B cell (primary cell): ENCODE measurements around the gene COL19A1. TPM values are rescaled to one million over a fixed set of nuclear protein-coding genes. Genes with fewer than 3 reads are reported as not detected.

Experiments used
- ATAC-seq: fragments of 200-7000 bp; cut with Tn5 transposase; one replicate; pipeline ENCODE4 v1.10.0; 2021; ENCODE audit warnings: low read depth, mild to moderate bottlenecking, moderate number of reproducible peaks, moderate library complexity
- CTCF ChIA-PET: fragments of 350-600 bp; sonication (Branson Sonifier 250); formaldehyde crosslinking; loops from one replicate; lab custom pipeline; 2021; ENCODE audit warnings: antibody characterized with exemption, inconsistent platforms; lab: Charles Lee
- POLR2A ChIA-PET: fragments of 350-600 bp; sonication (Branson Sonifier 250); formaldehyde crosslinking; loops from one replicate; lab custom pipeline; 2021; ENCODE audit warnings: antibody characterized with exemption; lab: Charles Lee
- DNase-seq: peaks from one replicate; pipeline ENCODE4 v3.0.0; 2013
- H2AFZ ChIP-seq: 2 replicates; pipeline ENCODE4 v1.6.1; 2012; ENCODE audit warnings: mild to moderate bottlenecking, low read depth, low read length; ENCODE audit not compliant: insufficient read depth, poor library complexity, severe bottlenecking
- H3K27ac ChIP-seq, 2 donors: 1 replicate in 1 of 2; 2 replicates in 1 of 2; pipeline ENCODE4 v1.5.1; 2012 to 2013; ENCODE audit warnings: low read length in 2 of 2, mild to moderate bottlenecking in 2 of 2, moderate library complexity in 1 of 2
- H3K27me3 ChIP-seq, 4 experiments: fragments of 200-600 bp in 1 of 4; sonication (generic) in 1 of 4; replicated peaks in 1 of 4; 1 replicate in 2 of 4; 2 replicates in 2 of 4; pipeline versions ENCODE4 v1.6.1 to v1.7.0; 2013 to 2016; ENCODE audit warnings: low read length in 3 of 4, mild to moderate bottlenecking in 2 of 4, mixed read lengths in 1 of 4, moderate library complexity in 1 of 4; ENCODE audit not compliant: insufficient read depth in 4 of 4, control insufficient read depth in 3 of 4; ENCODE audit errors: control extremely low read depth in 1 of 4
- H3K36me3 ChIP-seq, 2 experiments: replicated peaks in 1 of 2; 1 replicate in 1 of 2; 2 replicates in 1 of 2; pipeline versions ENCODE4 v1.6.1 to v1.7.1; 2013; ENCODE audit warnings: low read length in 1 of 2; ENCODE audit not compliant: insufficient read depth in 2 of 2, control insufficient read depth in 1 of 2; ENCODE audit errors: control extremely low read depth in 1 of 2, extremely low read depth in 1 of 2
- H3K4me1 ChIP-seq, 2 donors: fragments of 200-600 bp in 1 of 2; sonication (generic) in 1 of 2; 1 replicate in 1 of 2; 2 replicates in 1 of 2; pipeline versions ENCODE4 v1.5.1 to v1.6.1; 2013 to 2017; ENCODE audit warnings: low read length in 2 of 2; ENCODE audit not compliant: control insufficient read depth in 2 of 2, insufficient read depth in 2 of 2
- H3K4me2 ChIP-seq: replicated peaks from 2 replicates; pipeline ENCODE3; 2012; ENCODE audit warnings: mild to moderate bottlenecking, low read depth, low read length; ENCODE audit not compliant: poor library complexity, severe bottlenecking
- H3K4me3 ChIP-seq, 5 experiments: fragments of 200-600 bp in 1 of 5; sonication (generic) in 1 of 5; 1 replicate in 3 of 5; 2 replicates in 2 of 5; pipeline versions ENCODE4 v1.5.1 to v1.7.0; 2011 to 2016; ENCODE audit warnings: low read length in 4 of 5, mild to moderate bottlenecking in 4 of 5, low read depth in 2 of 5, control low read depth in 1 of 5, moderate library complexity in 1 of 5; ENCODE audit not compliant: insufficient read depth in 1 of 5; ENCODE audit errors: control extremely low read depth in 1 of 5, extremely low read depth in 1 of 5
- H3K79me2 ChIP-seq: fragments of 200-600 bp; sonication (generic); one replicate; pipeline ENCODE4 v1.6.0; 2016; ENCODE audit warnings: low read length; ENCODE audit not compliant: control insufficient read depth, insufficient read depth
- H3K9ac ChIP-seq: fragments of 200-600 bp; sonication (generic); 2 replicates; pipeline ENCODE4 v1.6.1; 2017; ENCODE audit warnings: mild to moderate bottlenecking, low read length, moderate library complexity
- H3K9me3 ChIP-seq, 3 donors: one replicate each; pipeline versions ENCODE4 v1.6.1 to v1.7.1; 2013; ENCODE audit warnings: low read length in 2 of 3; ENCODE audit not compliant: control insufficient read depth in 2 of 3, insufficient read depth in 1 of 3; ENCODE audit errors: control extremely low read depth in 1 of 3
- H4K20me1 ChIP-seq: 2 replicates; pipeline ENCODE4 v1.6.0; 2012; ENCODE audit warnings: mild to moderate bottlenecking, low read length; ENCODE audit not compliant: insufficient read depth, control insufficient read depth, poor library complexity, severe bottlenecking
- H3K27ac Mint-ChIP-seq: one replicate; pipeline ENCODE4 v1.8.0; 2021; ENCODE audit warnings: mixed read lengths
- H3K27me3 Mint-ChIP-seq: one replicate; pipeline ENCODE4 v1.8.0; 2021; ENCODE audit warnings: mixed read lengths
- H3K4me1 Mint-ChIP-seq: one replicate; pipeline ENCODE4 v1.8.0; 2021; ENCODE audit warnings: mixed read lengths
- H3K4me3 Mint-ChIP-seq: one replicate; pipeline ENCODE4 v1.8.0; 2021; ENCODE audit warnings: mixed read lengths
- H3K9me3 Mint-ChIP-seq: one replicate; pipeline ENCODE4 v1.8.0; 2022; ENCODE audit warnings: mixed read lengths; ENCODE audit not compliant: insufficient read depth
- EZH2 ChIP-seq: IDR thresholded peaks from 2 replicates; pipeline ENCODE4 v1.6.1; 2012; ENCODE audit warnings: borderline replicate concordance, low read depth, mild to moderate bottlenecking, moderate library complexity, low read length; ENCODE audit not compliant: insufficient read depth, poor library complexity, severe bottlenecking
- WGBS: methylation state at CpG from one replicate; pipeline ENCODE4 v1.1.5; 2013; ENCODE audit warnings: missing lambda C conversion rate; ENCODE audit not compliant: insufficient coverage; 5-methylcytosine and 5-hydroxymethylcytosine counted together
- intact Hi-C: fragments of 100-400 bp; cut with micrococcal nuclease; formaldehyde crosslinking; loops from one replicate; pipeline ENCODE4 v1.10.0; 2022
- polyA plus RNA-seq: library from polyadenylated mRNA; depleted of rRNA; stranded (reverse); fragments of >200 nt; gene quantifications from 2 replicates; pipeline ENCODE4 v1.2.3, GENCODE V29; 2012
- total RNA-seq, 2 donors: library from RNA; stranded (reverse); fragments of 120-200 nt in 1 of 2; gene quantifications; 1 replicate in 1 of 2; 2 replicates in 1 of 2; pipeline versions ENCODE4 v1.2.3 to v1.2.4, GENCODE V29; 2013 to 2022
- TF ChIP-seq, protein P1 (sequence below): fragments of 200-600 bp; IDR thresholded peaks from one replicate; pipeline ENCODE4 v1.8.0; 2022; ENCODE audit warnings: antibody characterized with exemption, mild to moderate bottlenecking

The COL19A1 gene
- total and polyA plus RNA-seq, 2 donors (not counting 1 experiment from before 2014, with no cell fraction given): 14.6 to 61.4 TPM

DNA sequence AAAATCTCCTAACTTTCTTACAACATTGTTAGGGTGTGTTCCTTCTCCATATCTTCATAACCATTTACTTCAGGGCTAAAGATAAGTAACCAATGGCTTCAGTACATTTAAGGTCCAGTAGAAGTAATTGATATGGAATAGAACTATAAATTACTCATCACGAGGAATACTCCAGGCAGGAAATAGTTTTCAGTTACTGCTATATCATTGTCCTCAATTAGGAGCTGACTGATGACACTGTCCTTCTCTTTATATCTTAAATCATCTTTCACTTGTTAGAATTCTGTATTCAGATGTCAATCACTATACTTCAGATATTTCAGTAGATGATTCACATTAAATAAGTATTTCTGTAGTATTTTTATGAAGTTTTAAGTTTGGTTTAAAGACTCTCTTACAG lies 88.4 kb downstream of the COL19A1 start:
- Histone ChIP-seq H3K27ac (no peak overlapping the region), H3K9me3 (no peaks in the 10 kb centered on the region), H3K4me2 (no peak overlapping the region), H3K4me3 (no peak overlapping the region), H2AFZ (no peak overlapping the region), H3K27me3 (no peaks in the 10 kb centered on the region), H4K20me1 (no peaks in the 10 kb centered on the region), H3K36me3 (peaks cover 0 to 12% of the 10 kb centered on the region in 2 experiments), H3K9ac (no peak overlapping the region), H3K4me1 (no peaks in the 10 kb centered on the region), H3K79me2 (peaks cover 5% of the 10 kb centered on the region)
- H3K27me3 Mint-ChIP-seq: no peaks in the 10 kb centered on the region
- ATAC-seq: no peak
- TF ChIP-seq, protein P1, sequence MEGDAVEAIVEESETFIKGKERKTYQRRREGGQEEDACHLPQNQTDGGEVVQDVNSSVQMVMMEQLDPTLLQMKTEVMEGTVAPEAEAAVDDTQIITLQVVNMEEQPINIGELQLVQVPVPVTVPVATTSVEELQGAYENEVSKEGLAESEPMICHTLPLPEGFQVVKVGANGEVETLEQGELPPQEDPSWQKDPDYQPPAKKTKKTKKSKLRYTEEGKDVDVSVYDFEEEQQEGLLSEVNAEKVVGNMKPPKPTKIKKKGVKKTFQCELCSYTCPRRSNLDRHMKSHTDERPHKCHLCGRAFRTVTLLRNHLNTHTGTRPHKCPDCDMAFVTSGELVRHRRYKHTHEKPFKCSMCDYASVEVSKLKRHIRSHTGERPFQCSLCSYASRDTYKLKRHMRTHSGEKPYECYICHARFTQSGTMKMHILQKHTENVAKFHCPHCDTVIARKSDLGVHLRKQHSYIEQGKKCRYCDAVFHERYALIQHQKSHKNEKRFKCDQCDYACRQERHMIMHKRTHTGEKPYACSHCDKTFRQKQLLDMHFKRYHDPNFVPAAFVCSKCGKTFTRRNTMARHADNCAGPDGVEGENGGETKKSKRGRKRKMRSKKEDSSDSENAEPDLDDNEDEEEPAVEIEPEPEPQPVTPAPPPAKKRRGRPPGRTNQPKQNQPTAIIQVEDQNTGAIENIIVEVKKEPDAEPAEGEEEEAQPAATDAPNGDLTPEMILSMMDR: no peak
- no peak for TF ChIP-seq EZH2
- H3K4me3 Mint-ChIP-seq: no peak overlapping the region
- WGBS: no CpG with 5 or more reads among the region's 1 CpG
- no peak overlapping the region for H3K27ac Mint-ChIP-seq
- H3K4me1 Mint-ChIP-seq: peaks cover 7% of the 10 kb centered on the region
- intact Hi-C loops: no loop called here
- H3K9me3 Mint-ChIP-seq: no peaks in the 10 kb centered on the region
- no peak for DNase-seq
- ChIA-PET CTCF (no interaction called here), POLR2A (no interaction called here)

DNA sequence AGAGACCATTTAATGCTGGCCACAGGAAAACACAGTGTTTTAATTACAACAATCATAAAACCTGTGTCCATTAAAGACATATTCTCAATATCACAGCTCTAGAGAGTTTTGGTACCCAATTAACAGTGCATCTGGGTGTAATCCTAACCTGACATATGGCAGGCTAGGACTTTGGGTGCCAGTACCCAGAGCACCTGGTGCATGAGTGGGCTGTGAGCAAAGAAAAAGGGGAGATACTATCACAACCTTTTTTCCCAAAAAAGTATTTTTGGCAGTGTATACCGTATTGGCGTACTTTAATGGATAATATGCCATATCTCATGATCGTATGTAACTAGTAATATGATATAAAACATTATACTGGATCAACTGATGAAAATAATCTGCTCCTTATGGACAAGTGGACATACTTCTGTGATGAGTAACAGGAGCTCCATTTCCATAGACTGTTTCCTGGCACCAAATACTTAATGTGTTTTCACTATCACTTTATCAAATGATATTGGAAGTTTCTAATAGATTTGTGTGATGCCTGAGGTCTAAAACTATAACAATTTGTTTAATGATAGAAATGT lies 91.7 kb downstream of the COL19A1 start:
- peaks cover 4% of the 10 kb centered on the region for H3K4me1 Mint-ChIP-seq
- ATAC-seq (no peak), DNase-seq (no peak)
- CTCF ChIA-PET: interaction anchor here (2.1 kb wide), 1 partner anchor 91 kb away, joined by 4 read pairs; the partner anchor contains the start of gene COL19A1
- Histone ChIP-seq H3K4me3 (no peak overlapping the region), H2AFZ (no peak overlapping the region), H3K27ac (no peak overlapping the region), H3K9ac (no peak overlapping the region), H3K9me3 (no peaks in the 10 kb centered on the region), H3K36me3 (peaks cover 0 to 36% of the 10 kb centered on the region in 2 experiments), H4K20me1 (no peaks in the 10 kb centered on the region), H3K4me2 (no peak overlapping the region), H3K79me2 (no peaks in the 10 kb centered on the region), H3K27me3 (no peaks in the 10 kb centered on the region), H3K4me1 (no peaks in the 10 kb centered on the region)
- TF ChIP-seq EZH2: no peak
- TF ChIP-seq, protein P1: no peak
- no peak overlapping the region for H3K27ac Mint-ChIP-seq
- H3K27me3 Mint-ChIP-seq: no peaks in the 10 kb centered on the region
- no CpG with 5 or more reads among the region's 3 CpGs for WGBS
- no peaks in the 10 kb centered on the region for H3K9me3 Mint-ChIP-seq
- intact Hi-C loops: no loop called here
- no peak overlapping the region for H3K4me3 Mint-ChIP-seq
- POLR2A ChIA-PET: no interaction called here
